GM12873 (cell line): ENCODE data around the gene INAFM2.

Experiments
- TF ChIP-seq, protein P1 (sequence below): IDR thresholded peaks from 2 replicates; pipeline ENCODE4 v1.5.1; 2012; ENCODE audit warnings: low read depth, mild to moderate bottlenecking, moderate library complexity, low read length, control low read depth; ENCODE audit not compliant: insufficient read depth; ENCODE audit errors: missing control alignments

Gene INAFM2

DNA sequence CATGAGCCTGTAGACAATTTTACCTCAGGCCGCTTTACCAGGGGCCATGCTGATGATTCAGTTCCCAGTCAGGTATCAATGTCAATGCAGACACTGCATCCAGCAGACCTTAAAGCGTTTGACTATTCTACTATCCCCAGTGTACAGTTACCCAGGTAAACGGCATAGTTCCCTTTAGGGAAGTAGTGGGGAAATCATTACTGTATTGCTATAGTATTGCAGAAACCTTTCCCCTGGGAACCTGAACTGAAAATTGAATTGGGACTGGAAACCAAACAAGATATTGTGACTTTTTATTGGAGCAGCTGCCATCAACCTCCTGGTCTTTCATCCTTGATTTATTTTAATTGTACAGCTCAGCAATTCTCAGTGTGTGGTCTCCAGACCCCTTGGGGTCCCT is 6.6 kb upstream of the INAFM2 start:
- TF ChIP-seq, protein P1, sequence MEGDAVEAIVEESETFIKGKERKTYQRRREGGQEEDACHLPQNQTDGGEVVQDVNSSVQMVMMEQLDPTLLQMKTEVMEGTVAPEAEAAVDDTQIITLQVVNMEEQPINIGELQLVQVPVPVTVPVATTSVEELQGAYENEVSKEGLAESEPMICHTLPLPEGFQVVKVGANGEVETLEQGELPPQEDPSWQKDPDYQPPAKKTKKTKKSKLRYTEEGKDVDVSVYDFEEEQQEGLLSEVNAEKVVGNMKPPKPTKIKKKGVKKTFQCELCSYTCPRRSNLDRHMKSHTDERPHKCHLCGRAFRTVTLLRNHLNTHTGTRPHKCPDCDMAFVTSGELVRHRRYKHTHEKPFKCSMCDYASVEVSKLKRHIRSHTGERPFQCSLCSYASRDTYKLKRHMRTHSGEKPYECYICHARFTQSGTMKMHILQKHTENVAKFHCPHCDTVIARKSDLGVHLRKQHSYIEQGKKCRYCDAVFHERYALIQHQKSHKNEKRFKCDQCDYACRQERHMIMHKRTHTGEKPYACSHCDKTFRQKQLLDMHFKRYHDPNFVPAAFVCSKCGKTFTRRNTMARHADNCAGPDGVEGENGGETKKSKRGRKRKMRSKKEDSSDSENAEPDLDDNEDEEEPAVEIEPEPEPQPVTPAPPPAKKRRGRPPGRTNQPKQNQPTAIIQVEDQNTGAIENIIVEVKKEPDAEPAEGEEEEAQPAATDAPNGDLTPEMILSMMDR = no peak

DNA sequence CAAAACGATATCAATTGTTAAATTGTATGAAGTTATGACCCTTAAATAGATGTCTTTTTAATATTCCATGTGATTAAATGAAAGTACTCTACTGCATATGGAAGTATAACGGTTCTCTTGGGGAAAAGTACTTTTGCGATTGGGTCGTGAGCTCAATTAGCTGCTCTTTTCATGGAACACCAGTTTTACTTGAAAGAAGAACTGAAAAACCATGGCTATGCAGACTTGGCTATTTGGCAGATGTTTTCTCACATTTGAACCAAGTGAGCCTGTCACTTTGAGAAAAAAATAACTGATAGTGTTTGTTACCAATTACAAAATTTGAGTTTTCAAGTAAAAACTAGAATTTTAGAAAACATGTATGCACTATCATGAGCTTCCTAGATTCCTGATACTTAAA is 5.9 kb upstream of the INAFM2 start:
- TF ChIP-seq, protein P1 = no peak

DNA sequence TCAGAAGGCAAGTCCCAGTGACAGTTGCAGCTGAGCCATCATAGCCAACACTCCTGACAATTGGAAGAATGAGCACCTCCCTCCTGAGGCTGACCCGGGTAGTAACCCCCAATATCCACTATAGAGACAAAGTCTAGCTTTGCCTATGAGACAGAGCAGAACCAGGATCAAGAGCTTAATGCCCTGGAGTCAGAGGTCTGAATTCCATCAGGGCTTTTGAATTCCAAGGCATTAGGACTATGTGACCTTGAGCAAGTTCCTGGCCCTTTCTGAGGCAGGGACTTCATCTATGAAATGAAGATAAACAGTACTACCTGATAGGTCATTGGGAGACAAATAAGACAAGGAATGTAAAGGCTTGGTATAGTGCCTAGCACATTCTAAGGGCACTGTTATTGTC is 3.1 kb upstream of the INAFM2 start:
- TF ChIP-seq, protein P1 = no peak

DNA sequence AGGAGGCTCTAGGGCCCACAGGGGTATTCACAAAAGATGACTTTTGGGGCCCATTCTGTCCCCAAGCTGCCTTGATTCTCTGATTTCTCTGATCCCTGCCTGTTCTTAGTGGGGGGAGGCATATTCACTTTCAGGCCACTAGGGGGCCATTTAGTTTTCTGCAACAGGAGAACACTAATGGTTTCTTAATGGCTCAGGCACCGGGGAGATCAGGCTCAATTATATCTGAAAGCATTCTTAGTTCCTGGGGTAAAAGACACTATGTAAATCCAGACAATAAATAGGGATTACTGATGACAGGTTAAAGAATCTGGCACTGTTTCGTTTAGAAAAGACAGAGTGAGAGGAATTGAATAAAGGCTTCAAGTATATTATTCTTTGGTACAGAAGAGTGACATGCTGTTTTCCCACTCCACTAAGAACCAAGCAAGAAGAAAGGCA is 2.5 kb upstream of the INAFM2 start:
- TF ChIP-seq, protein P1 = peak; percentile 86

DNA sequence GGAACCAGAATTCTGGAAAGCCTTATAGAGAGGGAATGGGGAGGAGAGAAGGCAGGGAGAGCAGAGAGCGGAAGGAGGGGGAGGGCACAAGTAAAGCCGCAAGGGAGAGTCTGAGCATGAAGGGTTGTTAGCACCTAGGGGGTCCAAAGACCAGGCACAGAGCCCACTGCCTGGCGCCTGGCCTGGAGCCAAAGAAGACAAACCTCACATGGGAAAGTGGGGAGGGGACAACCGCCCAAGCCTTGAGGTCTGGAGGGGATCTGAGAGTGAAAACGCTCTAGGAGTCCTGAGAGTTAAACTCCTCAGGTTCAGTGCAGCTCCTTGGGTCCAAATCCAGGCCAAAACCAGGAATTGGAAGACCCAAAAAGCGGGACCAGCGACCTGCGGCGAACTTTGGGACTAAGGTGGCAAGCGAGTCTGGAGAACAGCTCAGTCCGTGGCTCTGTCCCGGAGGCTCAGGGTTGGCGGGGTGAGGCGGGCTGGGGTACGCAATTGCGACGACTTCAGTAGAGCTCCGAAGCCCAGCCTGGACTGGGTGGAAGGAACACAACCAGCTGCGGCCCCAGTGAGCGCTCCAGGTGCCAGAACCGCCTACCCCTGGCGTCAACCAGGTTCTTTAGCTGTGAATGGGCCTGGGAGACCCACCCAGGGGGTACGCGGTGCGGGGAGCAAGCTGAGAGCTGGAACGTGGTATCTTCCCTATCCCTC is 807 bp upstream of the INAFM2 start:
- TF ChIP-seq, protein P1 = no peak

DNA sequence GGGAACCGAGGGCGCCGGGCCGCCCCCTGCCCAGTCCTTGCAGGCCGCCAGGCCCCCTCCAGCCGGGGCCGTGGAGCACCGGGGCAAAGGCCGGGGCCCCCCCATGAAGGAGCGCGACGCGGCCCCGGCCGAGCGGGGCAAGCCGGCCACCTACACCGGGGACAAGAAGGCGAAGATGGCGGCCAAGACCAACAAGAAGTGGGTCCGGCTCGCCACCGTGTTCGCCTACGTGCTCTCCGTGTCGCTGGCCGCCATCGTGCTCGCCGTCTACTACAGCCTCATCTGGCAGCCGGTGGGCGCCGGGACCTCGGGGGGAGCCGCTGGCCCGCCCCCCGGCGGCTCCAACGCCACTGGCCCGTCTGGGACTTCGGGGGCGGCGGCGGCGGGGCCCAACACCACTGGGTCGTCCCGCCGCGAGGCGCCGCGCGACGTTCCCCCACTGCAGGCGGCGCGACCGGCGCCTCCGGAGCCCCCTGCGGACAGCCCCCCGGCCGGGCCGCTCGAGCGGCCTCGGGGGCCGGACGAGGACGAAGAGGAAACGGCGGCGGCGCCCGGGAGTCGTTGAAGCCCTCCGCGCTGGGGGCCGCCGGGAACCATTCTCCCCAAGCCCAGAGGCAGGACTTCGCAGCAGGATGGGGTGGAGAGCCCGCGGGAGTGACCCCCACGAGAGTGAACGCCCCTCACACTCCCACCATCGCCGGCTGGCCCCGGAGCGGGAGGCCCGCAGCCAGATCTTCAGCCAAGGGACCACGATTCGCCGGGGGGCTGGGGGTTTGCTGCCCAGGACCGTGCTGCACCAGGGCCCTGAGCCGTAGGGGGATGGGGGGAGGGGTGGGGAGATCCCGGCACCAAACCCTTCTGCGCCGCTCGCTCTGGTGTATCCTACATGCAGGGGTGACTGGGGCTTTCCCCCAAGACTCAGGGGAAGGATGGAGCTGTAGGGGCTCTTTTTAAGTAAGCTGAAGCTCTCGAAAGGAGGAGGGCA is 753 bp downstream of the INAFM2 start:
- TF ChIP-seq, protein P1 = no peak

DNA sequence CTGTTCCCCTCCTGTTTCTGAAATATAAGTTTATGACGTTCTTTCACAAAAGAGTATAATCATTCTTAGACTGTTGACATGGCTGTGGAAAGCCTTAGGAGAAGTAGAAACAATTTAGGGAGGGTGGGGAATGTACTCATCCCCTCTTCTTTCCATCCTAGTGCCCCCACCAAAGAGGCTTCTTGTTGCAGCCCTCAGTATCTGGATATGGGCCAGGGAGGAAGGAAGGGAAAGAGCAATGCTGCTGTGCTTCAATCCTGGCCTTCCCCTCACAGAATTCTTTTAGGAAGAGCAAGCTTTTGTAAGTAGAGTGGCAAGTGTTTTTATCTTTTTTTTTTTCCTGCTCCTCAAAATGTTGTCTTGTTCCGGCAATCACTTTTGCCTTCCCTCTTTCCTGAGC is 1.7 kb downstream of the INAFM2 start:
- TF ChIP-seq, protein P1 = no peak
